ENCODE data around the gene MEGF6.

Gene MEGF6

GRCh38 chr1:3456964-3457909 lies 154.1 kb downstream of the MEGF6 start:
- Histone ChIP-seq H3K27ac (ENCODE audit: low read depth, low read length) (no peak overlapping the region), H4K20me1 (ENCODE audit: control insufficient read depth, insufficient read depth, low read depth, low read length) (0 out of 2 replicates have a peak, but pooled peaks cover 3% of the 10 kb centered on the region), H3K79me2 (ENCODE audit: control insufficient read depth, low read length) (no peaks in the 10 kb centered on the region), H3K27me3 (ENCODE audit: control insufficient read depth, low read length) (peaks cover 4% of the 10 kb centered on the region), H3K36me3 (ENCODE audit: control insufficient read depth, low read length) (no peaks in the 10 kb centered on the region), H3K4me3 (ENCODE audit: low read length) (no peak overlapping the region), H3K9me3 (ENCODE audit: control insufficient read depth, insufficient read depth, low read length) (no peaks in the 10 kb centered on the region), H3F3A (ENCODE audit: control insufficient read depth, insufficient read depth) (no peaks in the 10 kb centered on the region), H3K4me2 (ENCODE audit: low read length) (no peak overlapping the region), H3K9me2 (replicated peaks; ENCODE audit: control insufficient read depth, low read length) (no peaks in the 10 kb centered on the region), H3K4me1 (ENCODE audit: control insufficient read depth, low read length) (peaks cover 11% of the 10 kb centered on the region; the same call in 1 of the 2 replicates)
- no peak for TF ChIP-seq EZH2phosphoT487 (IDR thresholded peaks at IDR 0.05; ENCODE audit: borderline replicate concordance, low read length)
- no peak for TF ChIP-seq CTCF (IDR thresholded peaks at IDR 0.05; ENCODE audit: low read depth, low read length, poor library complexity, severe bottlenecking)

- Histone ChIP-seq H3K9me2 (replicated peaks; ENCODE audit: control insufficient read depth, low read length) (no peaks in the 10 kb centered on the region), H3F3A (ENCODE audit: control insufficient read depth, insufficient read depth) (no peaks in the 10 kb centered on the region), H4K20me1 (ENCODE audit: control insufficient read depth, insufficient read depth, low read depth, low read length) (0 out of 2 replicates have a peak, but pooled peaks cover 3% of the 10 kb centered on the region), H3K4me2 (ENCODE audit: low read length) (no peak overlapping the region), H3K27ac (ENCODE audit: low read depth, low read length) (no peak overlapping the region), H3K4me3 (ENCODE audit: low read length) (no peak overlapping the region), H3K79me2 (ENCODE audit: control insufficient read depth, low read length) (no peaks in the 10 kb centered on the region), H3K9me3 (ENCODE audit: control insufficient read depth, insufficient read depth, low read length) (no peaks in the 10 kb centered on the region), H3K4me1 (ENCODE audit: control insufficient read depth, low read length) (peaks cover 11% of the 10 kb centered on the region; the same call in 1 of the 2 replicates), H3K27me3 (ENCODE audit: control insufficient read depth, low read length) (peaks cover 4% of the 10 kb centered on the region), H3K36me3 (ENCODE audit: control insufficient read depth, low read length) (no peaks in the 10 kb centered on the region)
- TF ChIP-seq EZH2phosphoT487 (IDR thresholded peaks at IDR 0.05; ENCODE audit: borderline replicate concordance, low read length) (no peak), CTCF (IDR thresholded peaks at IDR 0.05; ENCODE audit: low read depth, low read length, poor library complexity, severe bottlenecking) (no peak)
These were observed 154.8 kb downstream of the MEGF6 start for GRCh38 chr1:3456449-3456963.

DNA sequence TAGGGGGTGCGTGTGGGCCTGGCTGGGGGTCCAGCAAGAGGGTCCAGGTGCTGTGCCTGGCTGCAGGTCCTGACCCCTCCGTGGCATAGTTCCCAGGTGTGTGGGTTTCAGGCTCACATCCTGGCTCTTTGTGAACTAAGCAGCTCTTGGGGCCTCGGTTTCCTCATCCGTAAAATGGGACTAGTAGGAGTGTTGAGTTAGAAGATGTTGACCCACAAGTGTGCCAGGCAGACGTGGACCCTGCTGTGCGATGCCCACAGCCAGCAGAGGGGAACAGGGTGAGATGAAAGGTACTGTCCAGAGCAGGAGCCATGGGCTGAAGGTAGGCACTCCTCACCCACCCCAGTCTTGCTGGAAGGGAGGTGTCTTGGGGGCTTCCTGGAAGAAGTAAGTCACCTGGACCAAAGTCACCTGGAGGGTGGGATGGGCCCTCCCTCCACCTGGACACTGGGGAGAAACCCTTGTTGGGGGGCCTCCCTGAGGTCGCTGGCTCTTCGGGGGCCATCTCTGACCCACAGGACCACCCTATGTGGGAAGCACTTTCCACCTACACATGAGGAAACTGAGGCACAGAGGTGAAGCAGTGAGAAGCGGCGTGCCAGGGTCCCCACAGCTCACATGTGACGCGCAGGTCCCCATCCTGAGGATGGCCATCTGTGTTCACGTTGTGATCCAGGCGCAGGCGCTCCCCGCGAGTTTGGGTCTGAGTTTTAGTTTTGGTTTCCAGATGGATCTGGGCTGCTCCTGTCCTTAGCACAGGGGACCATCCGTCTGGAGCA lies 155.4 kb downstream of the MEGF6 start:
- Histone ChIP-seq H3K27ac (ENCODE audit: low read depth, low read length) (no peak overlapping the region), H3K36me3 (ENCODE audit: control insufficient read depth, low read length) (no peaks in the 10 kb centered on the region), H3F3A (ENCODE audit: control insufficient read depth, insufficient read depth) (no peaks in the 10 kb centered on the region), H4K20me1 (ENCODE audit: control insufficient read depth, insufficient read depth, low read depth, low read length) (0 out of 2 replicates have a peak, but pooled peaks cover 3% of the 10 kb centered on the region), H3K9me2 (replicated peaks; ENCODE audit: control insufficient read depth, low read length) (no peaks in the 10 kb centered on the region), H3K79me2 (ENCODE audit: control insufficient read depth, low read length) (no peaks in the 10 kb centered on the region), H3K9me3 (ENCODE audit: control insufficient read depth, insufficient read depth, low read length) (no peaks in the 10 kb centered on the region), H3K4me1 (ENCODE audit: control insufficient read depth, low read length) (peaks cover 11% of the 10 kb centered on the region; the same call in 1 of the 2 replicates), H3K4me2 (ENCODE audit: low read length) (no peak overlapping the region), H3K27me3 (ENCODE audit: control insufficient read depth, low read length) (peaks cover 4% of the 10 kb centered on the region), H3K4me3 (ENCODE audit: low read length) (no peak overlapping the region)
- TF ChIP-seq CTCF (IDR thresholded peaks at IDR 0.05; ENCODE audit: low read depth, low read length, poor library complexity, severe bottlenecking) (no peak), EZH2phosphoT487 (IDR thresholded peaks at IDR 0.05; ENCODE audit: borderline replicate concordance, low read length) (no peak)
